Neural cell (in vitro differentiated cells): ENCODE data around the gene NYAP2. TPM values are rescaled to one million over a fixed set of nuclear protein-coding genes. Genes with fewer than 3 reads are reported as not detected.

ENCODE experiments used
- H2AFZ ChIP-seq: fragments of 200-600, 300-800 bp; sonication (generic), shearing (Covaris generic); 2 replicates; pipeline ENCODE4 v1.6.0; 2014; ENCODE audit warnings: low read depth, mild to moderate bottlenecking, antibody characterized with exemption, low read length, moderate library complexity
- H3F3A ChIP-seq: fragments of 200-600 bp; shearing (Covaris generic); 2 replicates; pipeline ENCODE4 v1.6.1; 2016; ENCODE audit warnings: mild to moderate bottlenecking, moderate library complexity, mixed read lengths, antibody characterized with exemption, low read length; ENCODE audit not compliant: insufficient read depth, poor library complexity, severe bottlenecking
- H3K27ac ChIP-seq: fragments of 200-600, 300-800 bp; sonication (generic), shearing (Covaris generic); 2 replicates; pipeline ENCODE4 v1.5.1; 2014; ENCODE audit warnings: mild to moderate bottlenecking, low read length, moderate library complexity
- H3K27me3 ChIP-seq: fragments of 300-800, 200-600 bp; sonication (generic), shearing (Covaris generic); 2 replicates; pipeline ENCODE4 v1.6.0; 2014; ENCODE audit warnings: mild to moderate bottlenecking, low read depth, low read length, moderate library complexity; ENCODE audit not compliant: insufficient read depth
- H3K36me3 ChIP-seq: fragments of 300-800, 200-600 bp; sonication (generic), shearing (Covaris generic); 2 replicates; pipeline ENCODE4 v1.5.1; 2014; ENCODE audit warnings: mild to moderate bottlenecking, antibody characterized with exemption, low read length, moderate library complexity; ENCODE audit not compliant: insufficient read depth
- H3K4me2 ChIP-seq: fragments of 300-800, 200-600 bp; sonication (generic), shearing (Covaris generic); 2 replicates; pipeline ENCODE4 v1.6.0; 2014; ENCODE audit warnings: mild to moderate bottlenecking, low read length
- H3K4me3 ChIP-seq: fragments of 300-800, 200-600 bp; sonication (generic), shearing (Covaris generic); 2 replicates; pipeline ENCODE4 v1.5.1; 2014; ENCODE audit warnings: mild to moderate bottlenecking, low read length, moderate library complexity
- H3K79me2 ChIP-seq: fragments of 200-600 bp; shearing (Covaris generic); replicated peaks from 2 replicates; pipeline ENCODE4 v1.6.0; 2014; ENCODE audit warnings: mild to moderate bottlenecking, low read length, moderate library complexity; ENCODE audit not compliant: insufficient read depth
- H3K9ac ChIP-seq: fragments of 300-800, 200-600 bp; sonication (generic), shearing (Covaris generic); 2 replicates; pipeline ENCODE4 v1.6.1; 2016; ENCODE audit warnings: mild to moderate bottlenecking, low read length, mixed read lengths
- H3K9me2 ChIP-seq: fragments of 200-600 bp; shearing (Covaris generic); 2 replicates; pipeline ENCODE4 v1.6.1; 2016; ENCODE audit warnings: mild to moderate bottlenecking, low read length, mixed read lengths; ENCODE audit not compliant: insufficient read depth
- H3K9me3 ChIP-seq: fragments of 200-600, 300-800 bp; sonication (generic), shearing (Covaris generic); 2 replicates; pipeline ENCODE4 v1.6.1; 2016; ENCODE audit warnings: mild to moderate bottlenecking, mixed run types, low read length, moderate library complexity, mixed read lengths
- H4K20me1 ChIP-seq: fragments of 200-600 bp; shearing (Covaris generic); 2 replicates; pipeline ENCODE4 v1.6.1; 2016; ENCODE audit warnings: mild to moderate bottlenecking, mixed run types; ENCODE audit not compliant: insufficient read depth
- CTCF ChIP-seq: fragments of 450-650 bp; IDR thresholded peaks from 2 replicates; pipeline ENCODE4 v1.5.1; 2014; ENCODE audit warnings: antibody characterized with exemption, mild to moderate bottlenecking, moderate library complexity; ENCODE audit not compliant: poor library complexity, severe bottlenecking
- EP300 ChIP-seq: fragments of 450-650 bp; conservative IDR thresholded peaks from 2 replicates; pipeline ENCODE4 v1.6.1; 2014; ENCODE audit warnings: antibody characterized with exemption, mild to moderate bottlenecking, moderate library complexity; ENCODE audit not compliant: poor library complexity, severe bottlenecking
- EZH2 ChIP-seq: fragments of 200-600, 300-800 bp; shearing (Covaris generic), sonication (generic); IDR thresholded peaks from 2 replicates; pipeline ENCODE4 v1.6.1; 2014; ENCODE audit warnings: antibody characterized with exemption, low read length, borderline replicate concordance, mild to moderate bottlenecking; ENCODE audit not compliant: insufficient read depth, poor library complexity, severe bottlenecking
- MXI1 ChIP-seq: fragments of 450-650 bp; conservative IDR thresholded peaks from 2 replicates; pipeline ENCODE4 v1.6.1; 2014; ENCODE audit warnings: antibody characterized with exemption, mild to moderate bottlenecking; ENCODE audit not compliant: poor library complexity, severe bottlenecking
- POLR2AphosphoS5 ChIP-seq: IDR thresholded peaks from 2 replicates; pipeline ENCODE4 v1.6.1; 2012
- RAD21 ChIP-seq: fragments of 450-650 bp; conservative IDR thresholded peaks from 2 replicates; pipeline ENCODE4 v1.6.1; 2014; ENCODE audit warnings: antibody characterized with exemption, mild to moderate bottlenecking, moderate library complexity
- SMC3 ChIP-seq: fragments of 450-650 bp; conservative IDR thresholded peaks from 2 replicates; pipeline ENCODE4 v1.6.1; 2014; ENCODE audit warnings: antibody characterized with exemption, mild to moderate bottlenecking, moderate library complexity; ENCODE audit not compliant: poor library complexity
- TAF1 ChIP-seq: IDR thresholded peaks from 2 replicates; pipeline ENCODE4 v1.6.1; 2012; ENCODE audit warnings: low read depth
- polyA plus RNA-seq: library from polyadenylated mRNA; depleted of rRNA; stranded (reverse); fragments of >200 nt; gene quantifications from 2 replicates; pipeline ENCODE4 v1.2.3, GENCODE V29; 2014
- TF ChIP-seq, protein P1 (sequence below): IDR thresholded peaks from 2 replicates; pipeline ENCODE4 v1.6.1; 2012; ENCODE audit warnings: borderline replicate concordance

NYAP2 gene
- polyA plus RNA-seq, 1 donor from 2014 or later = 0.98 TPM

- H3K4me3 ChIP-seq = no peak overlapping the region
- no peaks in the 10 kb centered on the region for H3K36me3 ChIP-seq
- H2AFZ ChIP-seq = no peak overlapping the region
- H3K27me3 ChIP-seq = no peaks in the 10 kb centered on the region
- H3K9ac ChIP-seq = no peak overlapping the region
- H3F3A ChIP-seq = no peaks in the 10 kb centered on the region
- no peak overlapping the region for H3K4me2 ChIP-seq
- H3K79me2 ChIP-seq = no peaks in the 10 kb centered on the region
- H3K27ac ChIP-seq = no peak overlapping the region
- H4K20me1 ChIP-seq = no peaks in the 10 kb centered on the region
- TF ChIP-seq POLR2AphosphoS5 (no peak), CTCF (no peak), EP300 (no peak), RAD21 (no peak), TAF1 (no peak), SMC3 (no peak), EZH2 (no peak), MXI1 (no peak)
- TF ChIP-seq, protein P1, sequence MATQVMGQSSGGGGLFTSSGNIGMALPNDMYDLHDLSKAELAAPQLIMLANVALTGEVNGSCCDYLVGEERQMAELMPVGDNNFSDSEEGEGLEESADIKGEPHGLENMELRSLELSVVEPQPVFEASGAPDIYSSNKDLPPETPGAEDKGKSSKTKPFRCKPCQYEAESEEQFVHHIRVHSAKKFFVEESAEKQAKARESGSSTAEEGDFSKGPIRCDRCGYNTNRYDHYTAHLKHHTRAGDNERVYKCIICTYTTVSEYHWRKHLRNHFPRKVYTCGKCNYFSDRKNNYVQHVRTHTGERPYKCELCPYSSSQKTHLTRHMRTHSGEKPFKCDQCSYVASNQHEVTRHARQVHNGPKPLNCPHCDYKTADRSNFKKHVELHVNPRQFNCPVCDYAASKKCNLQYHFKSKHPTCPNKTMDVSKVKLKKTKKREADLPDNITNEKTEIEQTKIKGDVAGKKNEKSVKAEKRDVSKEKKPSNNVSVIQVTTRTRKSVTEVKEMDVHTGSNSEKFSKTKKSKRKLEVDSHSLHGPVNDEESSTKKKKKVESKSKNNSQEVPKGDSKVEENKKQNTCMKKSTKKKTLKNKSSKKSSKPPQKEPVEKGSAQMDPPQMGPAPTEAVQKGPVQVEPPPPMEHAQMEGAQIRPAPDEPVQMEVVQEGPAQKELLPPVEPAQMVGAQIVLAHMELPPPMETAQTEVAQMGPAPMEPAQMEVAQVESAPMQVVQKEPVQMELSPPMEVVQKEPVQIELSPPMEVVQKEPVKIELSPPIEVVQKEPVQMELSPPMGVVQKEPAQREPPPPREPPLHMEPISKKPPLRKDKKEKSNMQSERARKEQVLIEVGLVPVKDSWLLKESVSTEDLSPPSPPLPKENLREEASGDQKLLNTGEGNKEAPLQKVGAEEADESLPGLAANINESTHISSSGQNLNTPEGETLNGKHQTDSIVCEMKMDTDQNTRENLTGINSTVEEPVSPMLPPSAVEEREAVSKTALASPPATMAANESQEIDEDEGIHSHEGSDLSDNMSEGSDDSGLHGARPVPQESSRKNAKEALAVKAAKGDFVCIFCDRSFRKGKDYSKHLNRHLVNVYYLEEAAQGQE = no peak
- no peaks in the 10 kb centered on the region for H3K9me2 ChIP-seq
- no peaks in the 10 kb centered on the region for H3K9me3 ChIP-seq
Measured at GRCh38 chr2:225650041-225650440, 250.5 kb downstream of the NYAP2 start.

DNA sequence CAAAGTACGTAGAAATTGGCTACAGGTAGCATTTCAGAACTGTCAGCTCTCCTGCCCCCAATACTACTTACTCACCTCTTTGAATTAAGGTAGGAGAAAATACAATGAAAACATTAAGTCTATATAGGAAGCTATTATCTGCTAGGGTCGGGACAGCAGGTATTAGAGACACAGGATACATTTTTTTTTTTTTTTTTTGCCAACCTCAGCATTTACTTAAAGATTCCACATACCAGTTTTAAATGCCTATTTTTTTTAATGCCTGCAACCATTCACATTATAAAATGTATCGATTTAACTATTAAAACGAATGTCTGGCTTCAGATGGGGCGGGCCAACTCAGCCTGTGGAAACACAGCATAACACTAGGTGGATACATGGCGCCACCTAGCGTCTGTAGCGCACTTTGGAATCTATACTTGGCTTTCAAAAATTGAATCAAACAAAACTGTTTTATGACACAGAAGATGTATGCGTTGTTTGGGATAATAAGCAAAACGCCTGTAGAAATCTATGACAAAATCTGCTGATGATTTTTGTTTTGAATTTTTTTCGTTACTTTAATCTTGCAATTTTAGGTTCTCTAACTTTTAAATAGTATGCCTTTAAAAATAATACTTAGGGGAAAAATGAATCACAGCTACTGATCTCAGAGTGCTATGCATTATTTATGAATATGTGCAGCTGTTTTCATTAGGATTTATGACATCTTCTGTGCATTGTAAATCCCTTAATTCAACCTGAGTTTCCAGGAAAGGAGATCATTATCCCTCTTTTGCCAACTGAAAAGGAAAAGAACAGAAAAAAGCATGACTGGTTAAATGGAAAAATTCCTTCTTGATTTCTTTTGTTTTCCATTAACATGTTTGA is 261.0 kb downstream of the NYAP2 start:
- Histone ChIP-seq H4K20me1 (no peaks in the 10 kb centered on the region), H3K36me3 (no peaks in the 10 kb centered on the region), H3F3A (no peaks in the 10 kb centered on the region), H3K9ac (no peak overlapping the region), H3K27me3 (no peaks in the 10 kb centered on the region), H3K79me2 (no peaks in the 10 kb centered on the region), H3K9me2 (no peaks in the 10 kb centered on the region), H2AFZ (no peak overlapping the region), H3K4me3 (peak overlapping the region; percentile 11), H3K27ac (no peak overlapping the region), H3K9me3 (no peaks in the 10 kb centered on the region), H3K4me2 (peak overlapping the region; percentile 1)
- no peak for TF ChIP-seq MXI1
- no peak for TF ChIP-seq POLR2AphosphoS5
- TF ChIP-seq TAF1 = no peak
- TF ChIP-seq CTCF = peak; percentile 96
- TF ChIP-seq, protein P1 = no peak
- TF ChIP-seq EZH2 = no peak
- TF ChIP-seq SMC3 = peak; percentile 98
- peak; percentile 99 for TF ChIP-seq RAD21
- TF ChIP-seq EP300 = no peak
